Measurements from ENCODE around the gene ADARB2.

Gene ADARB2

DNA sequence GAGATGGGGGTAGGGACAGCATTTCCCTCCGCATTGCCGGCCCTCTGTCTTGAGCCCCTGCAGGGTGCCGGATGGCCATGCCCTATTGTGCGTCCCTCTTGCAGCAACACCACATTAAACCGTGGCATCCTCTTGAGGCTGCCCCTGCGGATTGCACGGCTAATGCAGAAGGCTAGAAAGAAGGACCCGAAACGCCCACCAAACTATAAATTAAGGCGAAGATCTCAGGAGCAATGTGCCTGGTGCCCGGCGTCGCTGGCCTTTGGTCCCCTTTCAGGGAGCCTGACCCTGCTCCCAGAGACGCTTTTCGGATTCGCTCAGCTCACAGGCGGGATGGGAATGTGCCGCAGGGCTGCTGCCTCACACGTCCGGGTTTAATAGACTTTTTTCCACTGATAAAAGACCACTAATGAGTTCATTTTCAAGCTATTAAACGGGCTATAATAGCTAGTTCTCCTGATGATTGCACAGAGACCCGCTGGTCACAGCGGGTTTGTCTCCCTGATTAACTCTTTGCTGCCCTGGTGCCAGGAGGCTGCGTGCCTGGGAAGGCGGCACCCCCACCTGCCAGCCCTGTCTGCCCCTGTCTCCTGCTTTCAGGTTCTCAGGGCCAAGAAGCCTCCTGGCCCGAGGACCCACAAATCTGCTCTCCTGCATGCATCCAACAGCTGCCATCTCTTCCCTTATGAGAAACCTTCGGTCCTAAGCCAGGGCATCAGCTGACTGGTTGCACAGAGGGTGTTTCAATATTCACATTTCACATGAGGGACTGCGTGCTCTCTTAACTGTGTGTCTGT is 128.3 kb downstream of the ADARB2 start:
- DNase-seq = no peak

DNA sequence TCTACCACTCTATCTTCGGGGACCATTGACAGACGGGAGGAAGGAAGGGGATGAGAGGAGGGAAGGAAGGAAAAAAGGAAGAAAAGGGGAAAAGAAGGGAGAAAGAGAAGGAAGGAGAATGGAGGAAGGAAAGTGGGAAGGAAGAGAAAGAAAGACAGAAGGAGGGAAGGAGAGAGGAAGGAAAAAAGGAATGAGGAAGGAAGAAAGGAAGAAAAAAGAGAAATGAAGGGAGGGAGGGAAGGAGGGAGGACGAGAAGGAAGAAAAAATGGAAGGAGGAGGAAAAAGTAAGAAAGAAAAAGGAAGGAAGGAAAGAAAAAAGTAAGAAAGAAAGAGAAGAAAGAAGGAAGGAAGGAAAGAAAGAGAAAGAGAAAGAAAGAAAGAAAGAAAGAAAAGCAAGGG is 128.9 kb downstream of the ADARB2 start:
- no peak for DNase-seq

DNA sequence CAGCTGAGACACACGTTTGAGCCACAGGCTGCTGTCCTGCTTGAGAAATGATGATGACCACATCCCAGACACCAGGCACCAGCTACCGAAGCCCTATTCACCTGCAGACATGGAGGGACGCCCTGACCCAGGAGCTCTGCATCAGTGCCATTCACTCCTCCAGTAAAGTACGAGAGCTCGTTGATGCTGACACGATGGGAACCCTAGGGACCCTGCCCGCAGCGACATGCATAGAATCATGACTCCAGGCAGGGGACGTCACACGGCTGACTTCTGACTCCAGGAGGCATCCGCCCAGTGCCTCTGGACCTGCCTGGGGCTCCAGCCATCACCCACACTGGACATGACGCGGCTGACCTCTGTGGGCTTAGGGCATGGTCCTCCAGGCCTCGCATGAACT is 129.9 kb downstream of the ADARB2 start:
- DNase-seq = no peak

DNA sequence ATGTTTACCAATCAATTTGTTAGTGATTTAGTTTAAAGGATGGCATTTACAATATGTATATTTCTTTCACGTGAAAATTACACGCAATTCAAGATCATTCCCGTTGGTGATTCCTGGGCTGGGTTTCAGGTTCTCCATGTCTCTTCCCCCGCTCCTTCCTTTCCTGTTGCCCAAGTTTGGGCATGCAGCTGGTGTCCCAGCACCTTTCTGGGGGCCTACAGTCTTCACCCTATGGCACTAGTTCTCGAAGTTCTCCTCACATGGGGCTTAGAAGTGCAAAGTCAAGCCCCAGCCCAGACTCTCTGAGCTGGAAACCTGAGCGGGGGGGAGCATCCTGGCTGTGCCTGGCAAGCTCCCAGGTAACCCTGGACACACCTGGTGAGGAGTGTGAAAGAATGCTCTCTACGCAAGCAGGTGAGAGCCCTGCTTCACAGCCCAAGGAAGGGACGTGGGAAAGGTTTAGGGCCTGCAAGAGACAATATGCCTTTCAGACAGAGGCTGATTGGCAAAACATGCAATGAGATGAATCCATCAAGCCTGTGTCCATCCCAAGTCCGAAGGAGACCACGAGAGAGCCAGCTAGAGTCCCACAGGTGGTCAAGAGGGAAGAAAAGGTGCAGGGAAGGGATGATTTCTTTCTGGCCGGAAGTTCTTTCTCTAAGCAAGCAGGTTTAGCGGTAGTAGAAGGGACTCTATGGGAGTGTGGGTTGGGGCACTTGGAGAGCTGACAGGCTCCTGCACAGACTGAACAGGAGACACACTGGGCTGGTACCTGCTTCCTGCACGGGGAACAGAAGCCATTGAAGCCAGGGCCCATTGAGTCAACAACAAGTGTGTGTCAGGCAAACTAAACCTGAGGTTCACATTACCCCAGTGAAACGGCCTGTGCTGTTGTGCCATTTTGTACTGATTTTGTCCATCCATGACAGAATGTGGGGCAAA is 131.1 kb downstream of the ADARB2 start:
- DNase-seq = no peak

DNA sequence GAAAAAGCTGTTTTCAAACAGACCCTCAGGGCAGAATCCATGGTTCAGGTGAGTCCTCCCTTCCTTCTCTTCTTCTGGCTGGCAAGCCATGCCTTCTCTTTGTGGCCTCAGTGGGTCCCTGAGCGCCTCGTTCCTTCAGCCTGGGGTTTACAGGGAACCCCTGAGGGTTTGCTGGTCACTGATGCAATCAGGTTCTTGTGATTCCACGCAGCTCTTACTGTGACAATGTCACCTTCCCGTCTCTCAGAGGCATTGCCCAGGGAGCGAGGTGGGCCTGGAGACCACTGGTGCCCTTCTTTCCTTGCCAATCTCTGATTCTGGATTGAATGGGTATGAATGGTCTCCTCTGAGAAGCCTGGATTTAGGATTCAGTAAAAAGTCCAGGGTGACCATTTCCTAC is 132.2 kb downstream of the ADARB2 start:
- no peak for DNase-seq

DNA sequence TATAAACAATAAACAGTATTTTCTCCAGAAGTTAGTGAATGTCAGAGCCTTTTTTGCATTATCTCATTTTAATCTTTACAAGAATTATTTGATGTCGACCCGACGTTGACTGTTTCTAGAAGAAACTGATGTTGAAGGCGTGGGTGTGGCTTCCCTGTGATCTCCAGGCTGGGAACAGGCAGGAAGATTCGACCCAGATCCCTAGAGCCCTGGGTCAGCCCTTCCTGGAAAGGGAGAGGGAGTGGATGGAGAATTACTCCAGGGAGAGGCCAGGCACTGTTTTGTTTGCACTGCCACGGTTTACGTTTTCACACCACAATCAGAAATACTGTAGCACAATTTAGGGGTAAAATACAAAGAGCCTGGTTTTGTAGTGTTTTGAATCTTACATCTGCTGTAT is 133.1 kb downstream of the ADARB2 start:
- DNase-seq = no peak

DNA sequence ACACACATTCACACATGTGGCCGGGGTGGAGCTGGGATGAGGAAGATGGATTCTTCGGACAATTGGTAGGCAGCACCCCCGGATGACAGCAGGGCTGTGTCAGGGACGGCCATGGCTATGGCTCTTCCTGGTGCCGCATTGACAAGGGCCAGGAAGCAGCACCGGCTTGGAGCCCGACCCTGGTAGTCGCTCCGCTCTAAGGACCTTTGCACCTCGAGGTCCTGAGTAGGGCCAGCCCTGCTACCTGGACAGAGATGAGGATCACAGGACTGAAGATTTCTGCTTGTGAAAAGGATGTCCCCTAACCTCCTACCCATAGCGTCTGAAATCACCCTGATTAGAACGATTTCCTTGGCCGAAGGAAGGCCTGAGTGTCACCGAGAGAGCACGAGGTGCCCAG is 134.1 kb downstream of the ADARB2 start:
- DNase-seq = no peak

DNA sequence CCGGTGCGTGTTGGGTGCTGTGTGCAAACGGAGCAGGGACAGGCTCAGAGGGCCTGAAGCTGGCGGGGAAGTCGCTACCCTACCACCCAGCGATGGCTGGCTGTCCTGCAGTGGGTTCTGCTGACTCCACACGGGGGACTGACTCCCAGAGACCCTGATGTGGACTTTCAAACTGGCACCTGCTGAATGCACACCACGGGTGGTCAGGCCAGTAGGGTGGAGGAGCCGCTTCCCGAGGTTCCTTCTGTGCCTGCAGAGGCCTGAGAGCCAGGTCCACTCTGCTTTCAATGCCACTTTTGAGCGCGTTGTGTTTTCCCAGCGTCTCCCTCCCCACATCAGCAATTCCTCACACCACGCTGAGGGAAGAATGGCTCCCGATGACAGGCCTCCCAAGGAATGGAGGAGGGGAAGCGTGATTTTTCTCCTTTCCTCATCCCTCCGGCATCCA is 135.3 kb downstream of the ADARB2 start:
- no peak for DNase-seq

DNA sequence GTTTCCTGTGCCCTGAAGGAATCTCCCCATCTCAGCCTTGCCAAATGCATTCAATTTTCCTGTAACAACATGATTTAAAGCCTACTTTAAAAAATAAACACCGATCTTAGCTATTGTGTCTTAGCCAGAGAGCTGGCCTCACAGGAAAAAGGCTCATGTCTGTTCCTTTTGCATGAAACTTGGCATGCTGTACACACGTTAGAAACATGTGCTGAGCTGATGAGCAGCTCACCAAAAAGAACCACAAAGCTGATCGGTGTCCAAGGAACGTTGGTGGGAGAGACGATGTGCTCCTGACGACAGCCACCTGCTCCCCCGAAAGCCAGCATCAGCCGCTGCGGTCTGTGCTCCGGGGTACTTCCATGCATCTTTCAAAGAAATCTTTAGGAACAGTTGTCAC is 135.9 kb downstream of the ADARB2 start:
- no peak for DNase-seq

DNA sequence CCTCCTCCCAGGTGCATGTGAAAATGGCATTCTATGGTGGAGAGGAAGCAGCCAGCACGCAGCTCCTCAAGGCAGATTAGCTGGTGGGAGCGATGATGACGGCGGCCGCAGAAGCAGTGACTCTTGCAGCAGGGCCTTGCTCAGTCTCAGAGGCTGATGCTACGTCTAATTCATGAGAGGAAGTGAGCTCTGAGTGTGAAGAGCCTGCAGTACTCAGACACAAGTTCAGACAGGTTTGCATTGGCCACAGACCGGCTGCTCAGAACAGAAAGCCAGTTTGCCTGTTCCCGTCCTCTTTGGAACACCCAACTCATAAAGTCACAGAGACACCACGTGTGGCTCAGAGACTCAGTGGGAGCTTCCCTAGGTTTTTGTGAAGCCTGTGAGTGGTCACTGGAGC is 136.5 kb downstream of the ADARB2 start:
- DNase-seq = no peak

DNA sequence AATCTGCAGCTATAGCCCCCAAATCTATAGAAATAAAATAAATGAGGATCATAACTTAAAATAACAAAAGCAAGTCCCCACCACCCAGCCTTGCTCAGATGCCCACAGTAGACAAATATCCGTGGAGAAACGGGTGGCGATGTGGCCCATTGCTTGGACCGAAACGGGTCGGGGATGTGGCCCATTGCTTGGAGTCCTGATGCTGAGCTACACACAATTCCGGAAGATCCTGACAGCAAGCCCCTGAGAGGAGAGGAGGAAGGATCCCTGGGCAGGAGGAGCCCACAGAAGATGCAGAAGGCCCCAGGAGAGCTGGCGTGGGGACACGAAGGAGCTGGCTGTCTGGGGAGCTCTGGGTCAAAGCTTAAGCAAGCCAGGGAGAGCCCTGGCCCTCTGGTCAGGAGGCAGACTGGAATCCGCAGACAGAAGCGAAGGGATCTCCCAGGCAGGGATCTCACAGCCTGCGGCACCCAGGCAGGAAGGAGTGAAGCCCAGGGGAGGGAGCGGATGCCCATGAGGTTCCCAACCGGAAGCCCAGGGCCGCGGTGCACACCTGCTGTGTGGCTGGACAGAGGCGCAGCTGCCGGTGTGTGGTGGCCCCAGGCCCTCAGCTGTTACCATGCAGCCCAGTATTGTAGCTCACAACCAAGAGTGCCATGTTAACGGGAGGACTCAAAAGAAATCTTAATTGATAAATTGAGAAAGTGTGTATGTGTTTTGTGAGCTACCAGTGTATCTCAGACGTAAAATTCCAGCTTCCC is 138.8 kb downstream of the ADARB2 start:
- no peak for DNase-seq

DNA sequence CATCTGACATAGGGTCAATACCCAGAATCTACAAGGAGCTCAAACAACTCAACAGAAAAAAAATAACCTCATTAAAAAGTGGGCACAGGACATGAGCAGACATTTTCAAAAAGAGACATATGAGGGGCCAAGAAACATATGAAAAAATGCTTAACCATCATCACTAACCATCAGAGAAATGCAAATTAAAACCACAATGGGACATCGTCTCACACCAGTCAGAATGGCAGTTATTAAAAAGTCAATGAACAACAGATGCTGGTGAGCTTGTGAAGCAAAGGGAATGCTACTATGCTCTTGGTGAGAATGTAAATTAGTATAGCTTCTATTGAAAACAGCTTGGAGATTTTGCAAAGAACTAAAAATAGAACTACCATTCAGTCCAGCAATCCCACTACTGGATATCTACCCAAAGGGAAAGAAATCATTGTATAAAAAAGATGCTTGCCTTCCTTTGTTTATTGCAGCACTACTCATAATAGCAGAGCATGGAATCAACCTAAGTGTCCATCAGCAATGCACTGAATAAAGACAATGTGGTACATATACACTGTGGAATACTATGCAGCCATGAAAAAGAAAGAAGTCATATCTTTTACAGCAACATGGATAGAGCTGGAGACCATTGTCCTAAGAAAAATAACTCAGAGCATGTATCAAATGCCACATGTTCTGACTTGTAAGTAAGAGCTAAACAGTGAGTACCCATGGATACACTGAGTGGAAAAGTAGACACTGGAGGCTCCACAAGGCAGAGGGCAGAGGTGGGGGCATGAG is 139.8 kb downstream of the ADARB2 start:
- DNase-seq = no peak

DNA sequence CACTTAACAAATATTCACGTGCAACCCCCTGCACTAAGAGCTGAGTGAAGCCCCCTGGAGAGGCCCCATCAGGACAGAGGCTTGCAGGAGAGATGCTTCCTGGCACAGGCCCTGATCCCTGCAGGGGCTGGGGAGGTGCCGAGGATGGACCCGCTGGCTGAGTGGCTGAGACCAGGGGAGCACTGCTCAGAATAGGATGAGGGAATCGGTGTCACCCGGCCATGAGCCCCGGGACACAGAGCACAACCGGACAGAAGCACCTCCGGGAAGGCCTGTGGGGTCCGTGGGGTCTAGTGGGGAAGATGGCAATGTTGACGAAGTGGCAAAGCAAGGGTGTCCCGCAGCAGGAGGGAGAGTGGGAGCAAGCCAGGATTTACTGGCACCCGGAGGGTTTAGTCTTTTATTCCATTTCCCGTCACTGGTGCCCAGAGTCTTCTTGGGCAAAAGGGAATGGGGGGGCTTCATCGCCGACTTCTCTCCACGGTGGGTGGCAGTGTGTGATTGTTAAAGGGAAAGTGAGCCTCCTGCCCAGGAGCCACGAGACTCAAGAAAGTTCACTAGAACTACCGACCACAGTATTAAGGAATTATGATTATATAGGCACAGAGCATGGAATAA is 140.7 kb downstream of the ADARB2 start:
- DNase-seq = no peak

DNA sequence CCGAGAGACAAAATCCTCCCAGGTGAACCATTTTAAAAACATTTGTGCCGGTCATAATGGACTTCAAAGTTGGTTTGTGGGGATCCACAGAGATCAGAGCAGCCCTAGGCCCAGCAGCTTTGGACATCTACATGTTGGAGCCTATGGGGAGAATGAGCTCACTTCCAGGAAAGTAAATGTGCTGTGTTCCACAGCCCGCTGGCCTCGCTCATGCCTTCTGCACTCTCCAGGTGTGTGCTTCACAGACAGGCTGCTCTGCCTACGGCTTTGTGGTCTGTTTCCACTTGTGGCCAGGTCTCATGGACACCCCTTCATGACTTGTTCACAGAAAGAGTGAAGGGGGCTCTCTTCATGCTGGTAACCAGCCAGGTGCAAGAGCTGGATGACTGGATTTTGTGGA is 141.6 kb downstream of the ADARB2 start:
- DNase-seq = no peak

DNA sequence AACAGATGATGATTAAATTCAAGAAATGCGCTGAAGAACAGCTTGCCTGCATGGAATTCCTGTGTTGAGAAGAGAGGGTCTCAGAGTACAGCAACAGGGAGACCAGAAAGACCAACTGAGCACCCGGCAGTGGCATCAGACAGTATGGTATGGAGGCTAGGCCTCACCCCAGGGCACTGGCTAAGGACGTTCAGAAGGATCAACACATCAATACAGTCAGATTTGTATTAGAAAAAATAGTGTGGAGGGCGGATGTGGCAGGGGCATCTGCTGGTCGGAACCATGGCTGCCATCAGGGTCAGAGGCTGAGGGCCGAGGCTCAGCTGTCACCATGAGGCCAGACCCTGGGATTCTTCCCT is 142.1 kb downstream of the ADARB2 start:
- DNase-seq = no peak

DNA sequence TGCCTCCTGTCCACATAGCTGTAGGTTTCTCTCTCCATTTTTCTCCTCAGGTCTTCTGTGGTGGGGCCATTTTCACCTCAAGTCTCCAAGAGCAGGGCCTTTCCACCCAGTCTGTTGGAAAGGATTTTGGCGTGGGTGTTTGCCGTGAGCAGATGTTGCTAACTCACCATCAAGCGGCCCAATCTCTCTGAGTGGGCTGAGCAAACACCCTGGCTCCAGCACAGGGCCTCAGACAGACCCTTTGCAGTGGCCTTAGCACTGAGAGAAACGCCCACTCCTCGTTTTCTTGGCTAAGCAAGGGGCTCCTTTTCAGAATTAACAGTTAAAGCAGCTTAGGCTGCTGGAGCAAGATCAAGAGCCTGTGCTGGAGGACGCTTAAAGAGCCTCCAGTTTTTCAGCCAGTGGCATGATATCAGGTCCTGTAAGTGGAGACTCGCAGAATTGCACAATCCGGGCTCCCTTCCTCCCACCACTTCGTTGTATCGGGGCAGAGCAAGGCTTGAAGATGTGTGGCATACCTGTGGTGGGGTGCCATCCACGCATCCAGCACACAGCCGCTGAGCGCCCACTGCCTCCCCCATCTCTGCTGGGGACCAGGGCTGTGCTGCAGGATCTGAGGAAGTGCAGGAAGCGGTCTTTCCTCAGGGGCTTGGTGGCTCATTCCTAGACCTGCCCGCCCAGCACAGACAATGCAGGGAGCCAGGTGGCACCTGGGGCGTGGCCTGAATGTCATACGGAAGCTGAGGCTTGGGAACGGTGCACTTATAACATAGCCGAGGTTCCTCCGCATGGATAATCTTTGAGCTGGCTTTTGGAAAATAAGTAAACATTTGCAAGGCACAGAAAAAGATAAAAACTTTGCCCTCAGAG is 142.7 kb downstream of the ADARB2 start:
- DNase-seq = no peak

DNA sequence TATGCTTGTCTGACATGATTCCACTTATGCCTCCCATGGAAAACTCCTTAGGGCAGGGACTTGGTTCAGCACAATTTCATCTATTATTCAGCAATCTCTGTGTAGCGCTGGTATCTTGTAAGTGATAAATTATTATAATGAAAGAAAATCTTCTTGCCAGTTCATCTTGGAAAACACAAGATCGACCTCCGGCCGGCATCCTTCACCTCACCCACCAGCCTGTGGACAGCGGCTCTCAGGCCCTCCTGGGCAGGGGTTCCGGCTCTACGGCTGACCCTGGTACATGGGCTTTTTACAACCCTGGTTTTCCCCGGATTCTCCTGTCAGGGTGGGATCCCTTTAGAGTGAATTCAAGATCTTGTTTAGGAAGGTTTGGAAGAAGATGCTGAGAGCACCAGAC is 145.6 kb downstream of the ADARB2 start:
- no peak for DNase-seq

DNA sequence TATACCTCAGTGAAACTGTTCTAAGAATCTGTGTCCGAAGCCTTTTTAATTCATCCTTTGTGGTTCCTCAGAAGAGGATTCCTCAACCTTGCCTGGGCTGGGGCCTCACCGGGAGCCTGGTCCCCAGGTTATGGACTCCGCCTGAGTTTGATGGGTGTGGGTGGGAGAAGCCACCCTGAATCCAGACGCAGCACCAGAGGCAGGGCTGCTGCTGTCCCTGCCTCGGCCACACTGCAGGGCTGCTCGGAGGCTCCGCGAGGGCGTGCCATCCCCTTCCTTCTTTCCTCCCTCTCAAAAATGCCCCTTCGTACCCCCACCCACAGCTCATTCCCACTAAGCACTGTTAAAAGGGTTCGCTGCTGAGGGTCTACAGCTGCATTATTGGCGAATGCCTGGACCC is 146.3 kb downstream of the ADARB2 start:
- no peak for DNase-seq

DNA sequence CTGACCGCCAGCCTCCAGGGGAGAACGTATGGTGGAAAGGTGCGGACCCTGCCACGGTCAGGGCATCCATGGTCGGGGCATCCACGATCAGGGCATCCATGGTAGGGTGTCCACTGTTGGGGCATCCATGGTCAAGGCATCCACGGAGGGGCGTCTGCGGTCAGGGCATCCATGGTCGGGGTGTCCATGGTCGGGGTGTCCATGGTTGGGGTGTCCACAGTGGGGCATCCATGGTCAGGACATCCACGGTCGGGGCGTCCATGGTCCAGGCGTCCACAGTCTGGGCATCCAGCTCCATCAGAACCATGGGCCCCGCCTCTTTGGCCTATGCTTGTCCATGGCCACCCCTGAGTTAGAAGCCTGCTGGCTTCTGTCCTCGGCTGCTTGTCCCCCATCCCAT is 148.1 kb downstream of the ADARB2 start:
- DNase-seq = no peak

DNA sequence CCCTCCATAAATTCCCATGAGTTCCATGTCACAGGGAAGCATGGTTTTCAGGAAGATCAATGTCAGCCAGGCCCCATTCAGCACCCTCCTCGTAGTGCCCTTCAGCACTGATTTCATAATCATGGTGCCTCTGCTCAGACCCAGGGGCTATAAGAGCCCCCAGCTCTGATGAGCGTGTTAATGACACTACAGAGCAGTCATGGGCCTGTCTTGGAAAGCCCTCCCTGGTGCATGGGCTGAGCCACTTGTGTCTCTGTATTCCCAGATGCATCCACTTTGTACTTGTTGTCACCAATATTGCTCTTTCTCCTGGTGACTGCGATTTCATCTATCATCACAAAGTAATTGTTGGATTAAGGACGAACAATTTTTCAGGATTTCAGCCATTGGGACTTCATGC is 154.6 kb downstream of the ADARB2 start:
- no peak for DNase-seq

DNA sequence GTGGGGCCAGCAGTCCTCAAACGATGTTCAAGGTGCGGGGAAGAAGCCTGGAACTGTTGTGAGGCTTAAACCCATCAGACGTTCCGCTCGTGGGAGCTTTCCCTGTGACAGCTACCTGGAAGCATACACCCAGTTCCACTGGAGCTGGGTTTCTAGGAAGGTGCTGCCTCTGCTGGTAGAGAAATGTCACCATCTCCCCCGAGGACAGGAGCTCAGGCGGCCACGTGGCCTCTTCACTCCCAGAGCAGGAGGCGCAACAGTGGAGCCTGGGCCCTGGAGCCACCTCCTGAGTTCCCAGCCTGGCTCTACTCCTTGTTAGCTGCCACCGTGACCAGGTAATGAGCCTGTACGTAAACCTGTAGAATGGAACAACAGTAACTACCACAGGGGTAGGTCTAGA is 156.1 kb downstream of the ADARB2 start:
- DNase-seq = no peak
